ENCODE data around the gene KCTD4.

Gene KCTD4

GRCh38 chr13:45162194-45162593 is 38.7 kb downstream of the KCTD4 start:
- TF ChIP-seq CTCF (IDR thresholded peaks at IDR 0.05; ENCODE audit: low read depth, low read length): no peak
- DNase-seq (ENCODE audit: extremely low read depth, low read depth): no peak

GRCh38 chr13:45156565-45157361 is 44.1 kb downstream of the KCTD4 start:
- no peak for TF ChIP-seq CTCF (IDR thresholded peaks at IDR 0.05; ENCODE audit: low read depth, low read length)
- DNase-seq (ENCODE audit: extremely low read depth, low read depth): no peak

- TF ChIP-seq CTCF (IDR thresholded peaks at IDR 0.05; ENCODE audit: low read depth, low read length): no peak
- no peak for DNase-seq (ENCODE audit: extremely low read depth, low read depth)
Measured at GRCh38 chr13:45149964-45150363, 50.9 kb downstream of the KCTD4 start.

GRCh38 chr13:45143346-45143751 is 57.5 kb downstream of the KCTD4 start:
- TF ChIP-seq CTCF (IDR thresholded peaks at IDR 0.05; ENCODE audit: low read depth, low read length): no peak
- DNase-seq (ENCODE audit: extremely low read depth, low read depth): no peak
